Activated T-cell treated with anti-CD3 and anti-CD28 coated beads, Interleukin-2, amount 50 U/mL, for 24 hours (primary cell): ENCODE results near the gene PIGB.
"Not testable (repeated sequence)": the region's sequence is repeated elsewhere in the genome, so short reads cannot be mapped to it uniquely, and the experiment has no call there.

Source experiments
- DNase-seq: peaks from one replicate; pipeline ENCODE4 v3.0.0-alpha.2; 2020
- H3K27ac Mint-ChIP-seq: 2 replicates; pipeline ENCODE4 v1.8.0; 2020; ENCODE audit warnings: mild to moderate bottlenecking, mixed read lengths
- H3K27me3 Mint-ChIP-seq: 2 replicates; pipeline ENCODE4 v1.8.0; 2020; ENCODE audit warnings: mixed read lengths
- H3K36me3 Mint-ChIP-seq: 2 replicates; pipeline ENCODE4 v1.8.0; 2020; ENCODE audit warnings: low read depth, mixed read lengths
- H3K4me1 Mint-ChIP-seq: 2 replicates; pipeline ENCODE4 v1.8.0; 2020; ENCODE audit warnings: low read depth, mixed read lengths
- H3K4me3 Mint-ChIP-seq: 2 replicates; pipeline ENCODE4 v1.8.0; 2020; ENCODE audit warnings: mild to moderate bottlenecking, moderate library complexity, mixed read lengths
- H3K9me3 Mint-ChIP-seq: 2 replicates; pipeline ENCODE4 v1.8.0; 2020; ENCODE audit warnings: mixed read lengths

The PIGB gene

GRCh38 chr15:55379095-55379494 lies 60.1 kb downstream of the PIGB start:
- no peak for DNase-seq
- Mint-ChIP-seq H3K9me3 (no peaks in the 10 kb centered on the region), H3K4me1 (peaks cover 1% of the 10 kb centered on the region), H3K27ac (no peak overlapping the region), H3K4me3 (no peak overlapping the region), H3K36me3 (peaks cover 56% of the 10 kb centered on the region), H3K27me3 (no peaks in the 10 kb centered on the region)

- Mint-ChIP-seq H3K9me3 (no peaks in the 10 kb centered on the region), H3K4me1 (no peaks in the 10 kb centered on the region), H3K27me3 (no peaks in the 10 kb centered on the region), H3K36me3 (peaks cover 59% of the 10 kb centered on the region), H3K27ac (no peak overlapping the region), H3K4me3 (no peak overlapping the region)
- no peak for DNase-seq
Observed at GRCh38 chr15:55381595-55381994, 62.6 kb downstream of the PIGB start.

GRCh38 chr15:55383687-55384086 lies 64.7 kb downstream of the PIGB start:
- no peak for DNase-seq
- H3K4me1 Mint-ChIP-seq, result peaks cover 2% of the 10 kb centered on the region
- H3K36me3 Mint-ChIP-seq, result peaks cover 59% of the 10 kb centered on the region
- H3K27me3 Mint-ChIP-seq, result no peaks in the 10 kb centered on the region
- no peak overlapping the region for H3K27ac Mint-ChIP-seq
- no peak overlapping the region for H3K4me3 Mint-ChIP-seq
- H3K9me3 Mint-ChIP-seq, result no peaks in the 10 kb centered on the region

GRCh38 chr15:55387027-55387426 lies 68.0 kb downstream of the PIGB start:
- Mint-ChIP-seq H3K9me3 (no peaks in the 10 kb centered on the region), H3K27me3 (no peaks in the 10 kb centered on the region), H3K4me3 (no peak overlapping the region), H3K4me1 (peaks cover 12% of the 10 kb centered on the region), H3K36me3 (peaks cover 51% of the 10 kb centered on the region), H3K27ac (no peak overlapping the region)
- no peak for DNase-seq

GRCh38 chr15:55389264-55389607 lies 70.2 kb downstream of the PIGB start:
- Mint-ChIP-seq H3K27me3 (no peaks in the 10 kb centered on the region), H3K4me1 (peaks cover 13% of the 10 kb centered on the region), H3K36me3 (peaks cover 33% of the 10 kb centered on the region), H3K27ac (peak overlapping the region; percentile 57), H3K4me3 (no peak overlapping the region), H3K9me3 (no peaks in the 10 kb centered on the region)
- no peak for DNase-seq

GRCh38 chr15:55394694-55395093 lies 75.7 kb downstream of the PIGB start:
- peaks cover 29% of the 10 kb centered on the region for H3K36me3 Mint-ChIP-seq
- H3K4me1 Mint-ChIP-seq, result peaks cover 18% of the 10 kb centered on the region
- no peaks in the 10 kb centered on the region for H3K27me3 Mint-ChIP-seq
- no peak overlapping the region for H3K27ac Mint-ChIP-seq
- H3K9me3 Mint-ChIP-seq, result peaks cover 6% of the 10 kb centered on the region
- no peak for DNase-seq
- no peak overlapping the region for H3K4me3 Mint-ChIP-seq

GRCh38 chr15:55398243-55398642 lies 79.2 kb downstream of the PIGB start:
- no peak for DNase-seq
- Mint-ChIP-seq H3K27me3 (no peaks in the 10 kb centered on the region), H3K36me3 (peaks cover 32% of the 10 kb centered on the region), H3K9me3 (peaks cover 6% of the 10 kb centered on the region), H3K4me1 (peaks cover 36% of the 10 kb centered on the region), H3K4me3 (no peak overlapping the region), H3K27ac (no peak overlapping the region)

GRCh38 chr15:55400050-55400449 lies 81.0 kb downstream of the PIGB start:
- peaks cover 49% of the 10 kb centered on the region for H3K4me1 Mint-ChIP-seq

GRCh38 chr15:55401786-55402246 lies 82.8 kb downstream of the PIGB start:
- Mint-ChIP-seq H3K9me3 (peaks cover 3% of the 10 kb centered on the region), H3K27ac (no peak overlapping the region), H3K4me3 (no peak overlapping the region), H3K27me3 (no peaks in the 10 kb centered on the region), H3K36me3 (peaks cover 22% of the 10 kb centered on the region), H3K4me1 (peaks cover 57% of the 10 kb centered on the region)
- DNase-seq, result no peak

More at GRCh38 chr15:55400050-55400449, 81.0 kb downstream of the PIGB start:
- H3K9me3 Mint-ChIP-seq, H3K27ac Mint-ChIP-seq, H3K4me3 Mint-ChIP-seq, H3K27me3 Mint-ChIP-seq, DNase-seq: not testable (repeated sequence)
- H3K36me3 Mint-ChIP-seq, result peaks cover 32% of the 10 kb centered on the region

GRCh38 chr15:55402707-55403106 lies 83.7 kb downstream of the PIGB start:
- H3K27ac Mint-ChIP-seq, result peak overlapping the region; percentile 86
- H3K4me1 Mint-ChIP-seq, result peaks cover 60% of the 10 kb centered on the region
- DNase-seq, result no peak
- H3K36me3 Mint-ChIP-seq, result peaks cover 21% of the 10 kb centered on the region
- no peak overlapping the region for H3K4me3 Mint-ChIP-seq
- peaks cover 3% of the 10 kb centered on the region for H3K9me3 Mint-ChIP-seq
- H3K27me3 Mint-ChIP-seq, result no peaks in the 10 kb centered on the region

GRCh38 chr15:55403531-55403930 lies 84.5 kb downstream of the PIGB start:
- no peak for DNase-seq
- Mint-ChIP-seq H3K4me3 (no peak overlapping the region), H3K27ac (peak overlapping the region; percentile 86), H3K27me3 (no peaks in the 10 kb centered on the region), H3K4me1 (peaks cover 60% of the 10 kb centered on the region), H3K36me3 (peaks cover 13% of the 10 kb centered on the region), H3K9me3 (no peaks in the 10 kb centered on the region)
